ENCODE measurements around the gene CHKB. TPM values are rescaled to one million over a fixed set of nuclear protein-coding genes. Genes with fewer than 3 reads are reported as not detected.
"Not testable (repeated sequence)": the region's sequence is repeated elsewhere in the genome, so short reads cannot be mapped to it uniquely, and the experiment has no call there.

The CHKB gene
- total RNA-seq, 1 donor from 2014 or later = 42.7 TPM

DNA sequence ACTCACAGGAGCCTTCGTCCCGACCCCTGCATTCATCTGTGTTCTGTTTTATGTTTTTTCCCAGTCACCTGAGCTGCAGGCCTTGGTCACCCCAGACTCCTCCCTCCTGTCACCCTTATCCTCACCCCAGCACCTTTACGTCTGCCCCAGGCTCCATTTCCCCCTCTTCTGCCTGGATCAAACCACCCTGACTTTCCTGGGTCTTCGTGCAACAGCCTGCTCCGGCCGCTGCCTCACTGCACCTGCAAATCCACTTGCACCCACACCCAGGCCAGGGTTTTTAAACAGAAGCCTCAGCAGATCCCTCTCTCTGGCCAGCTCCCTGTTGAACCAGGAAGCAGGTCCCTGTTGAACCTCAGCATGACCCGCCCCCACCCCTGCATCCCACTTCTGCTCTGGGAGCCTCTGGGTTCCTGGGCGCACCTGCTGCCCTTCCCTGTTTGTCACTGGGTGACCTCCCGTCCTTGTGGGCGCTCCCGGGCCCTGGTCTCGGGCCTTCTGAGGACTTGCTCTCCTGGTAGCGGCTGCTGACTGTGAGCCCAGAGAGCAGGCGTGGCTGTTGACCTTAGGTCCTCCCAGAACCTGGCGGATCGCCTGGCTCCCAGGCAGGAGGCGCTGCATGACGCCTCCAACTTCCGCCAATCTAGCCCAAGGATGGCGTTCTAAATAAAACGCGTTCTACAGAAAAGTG lies 30.8 kb upstream of the CHKB start:
- intact Hi-C loops (cut with micrococcal nuclease) = no loop called here
- ATAC-seq = peak; percentile 88
- DNase-seq = peak; percentile 79

DNA sequence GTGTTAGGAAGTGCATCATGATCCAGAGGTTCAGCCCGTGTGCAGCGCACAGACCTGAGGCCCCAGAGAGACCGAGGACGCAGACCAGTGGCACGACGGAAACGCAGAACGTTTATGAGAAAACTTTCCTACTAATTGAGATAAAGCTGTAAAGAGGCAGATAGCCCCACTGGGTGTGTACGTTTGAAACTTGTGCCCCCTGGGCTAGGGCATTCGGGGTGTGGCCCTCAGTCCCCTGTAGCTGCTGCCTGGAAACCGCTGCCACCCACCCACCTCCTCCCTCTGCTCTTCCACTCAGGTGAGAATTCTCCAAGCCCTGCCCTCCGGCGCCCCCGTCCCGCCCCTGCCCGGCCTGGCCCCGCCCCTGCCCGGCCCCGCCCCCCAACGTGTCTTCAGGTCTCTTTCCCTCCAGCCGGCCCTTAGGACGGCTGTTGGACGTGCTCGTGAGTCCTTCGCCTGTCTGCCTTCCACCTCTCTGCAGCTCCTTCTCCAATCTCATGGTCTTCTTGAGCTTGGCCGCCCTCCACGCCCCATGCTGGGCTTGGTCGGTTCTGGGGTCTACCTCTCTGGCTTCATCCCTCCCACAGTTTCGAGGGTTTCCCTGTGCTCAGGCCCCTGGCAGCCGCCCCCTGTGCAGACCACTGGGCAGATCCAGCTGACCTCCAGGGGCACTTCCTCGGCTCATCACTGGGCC lies 30.0 kb upstream of the CHKB start:
- ATAC-seq = peak; percentile 15
- intact Hi-C loops (cut with micrococcal nuclease) = no loop called here
- no peak for DNase-seq

DNA sequence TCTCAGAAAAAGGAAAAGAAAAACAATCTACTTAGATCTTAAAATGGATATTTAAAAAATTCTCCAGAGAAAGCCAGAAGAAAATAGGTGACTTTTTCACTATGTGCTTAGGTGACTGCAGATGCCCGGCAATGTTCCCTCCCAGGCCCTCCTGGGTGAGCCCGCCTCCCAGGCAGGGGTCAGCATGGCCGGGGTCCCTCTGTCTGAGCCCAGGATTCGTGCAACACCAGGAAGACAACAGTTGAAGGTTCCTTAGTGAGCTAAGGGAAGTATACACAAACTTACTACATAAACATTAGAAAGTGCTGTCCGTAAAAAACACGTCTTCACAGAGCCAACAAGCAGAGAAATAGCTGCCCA lies 29.5 kb upstream of the CHKB start:
- DNase-seq = no peak
- no peak for ATAC-seq
- intact Hi-C loops (cut with micrococcal nuclease) = no loop called here

DNA sequence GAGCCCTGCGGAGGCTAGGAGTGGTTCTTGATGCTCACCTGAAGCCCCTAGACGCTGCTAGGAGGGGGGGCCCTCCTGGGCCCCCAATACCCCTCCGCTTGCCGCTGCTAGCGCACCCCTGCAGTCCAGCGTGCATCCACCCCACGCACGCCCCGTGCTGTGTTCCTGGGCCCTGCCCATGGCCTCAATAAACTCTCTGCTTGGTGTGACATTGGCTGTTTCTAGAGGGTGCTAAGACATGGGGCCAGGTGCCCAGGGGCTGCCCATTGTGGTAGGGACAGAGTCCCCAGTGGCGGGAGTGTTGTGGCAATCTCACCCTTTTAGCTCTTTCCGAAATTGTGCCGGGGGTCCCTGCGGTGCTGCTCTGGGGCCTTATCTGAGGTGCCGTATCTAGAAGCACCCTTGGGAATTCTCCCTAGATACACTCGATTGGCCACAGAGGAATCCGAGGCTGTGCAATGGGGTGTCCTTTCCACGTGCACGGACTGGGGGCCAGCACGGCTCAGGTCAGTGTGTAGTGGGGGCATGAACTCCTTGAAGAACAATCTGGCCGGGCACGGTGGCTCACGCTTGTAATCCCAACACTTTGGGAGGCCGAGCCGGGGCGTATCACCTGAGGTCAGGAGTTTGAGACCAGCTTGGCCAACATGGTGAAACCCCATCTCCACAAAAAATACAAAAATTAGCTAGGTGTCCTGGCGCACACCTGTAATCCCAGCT lies 28.9 kb upstream of the CHKB start:
- ATAC-seq (no peak), DNase-seq (no peak)
- intact Hi-C loops (cut with micrococcal nuclease) = no loop called here

DNA sequence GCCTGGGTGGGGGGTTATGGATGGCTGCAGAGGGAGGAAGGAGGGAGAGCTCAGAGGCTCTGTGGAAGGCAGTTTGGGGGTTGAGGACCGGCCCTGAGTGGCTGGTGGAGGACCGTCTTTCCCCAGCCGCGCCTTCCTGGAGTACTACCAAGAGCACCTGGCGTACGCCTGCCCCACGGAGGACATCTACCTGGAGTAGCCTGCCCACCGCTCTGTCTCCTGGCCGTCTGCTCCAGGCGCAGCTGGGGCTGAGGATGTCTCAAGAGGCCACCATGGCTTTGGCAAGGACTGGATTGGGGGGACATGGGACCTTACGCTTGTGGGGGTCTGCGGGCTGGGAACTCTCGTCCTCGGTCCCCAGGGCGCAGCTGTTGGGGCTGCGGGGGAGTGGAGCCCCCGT lies 27.9 kb upstream of the CHKB start:
- ATAC-seq (no peak), DNase-seq (no peak)
- intact Hi-C loops (cut with micrococcal nuclease) = no loop called here

DNA sequence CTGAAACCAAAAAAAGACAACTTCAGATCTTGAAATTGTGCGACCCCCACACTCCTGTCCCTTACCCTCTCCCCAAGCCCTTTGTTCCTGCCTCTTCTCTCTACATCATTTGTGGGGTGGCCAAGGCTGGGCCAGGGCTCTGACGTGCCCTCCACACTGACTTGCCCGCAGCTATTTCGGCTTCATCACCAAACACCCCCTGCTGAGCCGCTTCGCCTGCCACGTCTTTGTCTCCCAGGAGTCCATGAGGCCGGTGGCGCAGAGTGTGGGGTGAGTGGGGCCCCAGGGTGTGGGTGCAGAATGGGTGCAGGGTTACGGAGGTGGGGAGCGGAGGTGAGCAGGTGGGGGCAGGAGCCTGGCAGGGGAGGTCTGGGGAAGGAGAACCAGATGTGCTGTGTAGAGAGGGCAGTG lies 27.4 kb upstream of the CHKB start:
- intact Hi-C loops (cut with micrococcal nuclease) = no loop called here

DNA sequence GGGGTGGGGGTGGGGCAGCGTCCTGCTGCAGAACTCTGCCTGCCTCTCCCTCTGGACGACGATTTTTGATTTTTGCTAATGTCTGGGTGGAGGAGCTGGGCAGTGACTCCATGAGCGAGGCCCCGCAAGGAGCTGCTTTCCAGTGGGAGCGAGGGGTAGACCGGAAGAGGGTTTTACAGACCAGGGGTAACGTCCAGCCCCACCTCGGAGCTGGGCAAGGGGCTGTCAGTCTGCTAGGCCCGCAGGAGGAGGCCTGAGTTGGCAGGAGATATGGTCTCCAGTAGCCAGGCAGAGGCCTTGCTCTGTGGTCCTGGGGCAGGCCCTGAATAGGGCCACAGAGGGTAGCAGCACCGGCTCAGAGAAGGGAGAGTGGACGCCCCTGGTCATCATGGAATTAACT lies 26.9 kb upstream of the CHKB start:
- intact Hi-C loops (cut with micrococcal nuclease) = no loop called here
- ATAC-seq (no peak), DNase-seq (no peak)

More for the DNA sequence above, 27.4 kb upstream of the CHKB start:
- ATAC-seq (no peak), DNase-seq (no peak)

DNA sequence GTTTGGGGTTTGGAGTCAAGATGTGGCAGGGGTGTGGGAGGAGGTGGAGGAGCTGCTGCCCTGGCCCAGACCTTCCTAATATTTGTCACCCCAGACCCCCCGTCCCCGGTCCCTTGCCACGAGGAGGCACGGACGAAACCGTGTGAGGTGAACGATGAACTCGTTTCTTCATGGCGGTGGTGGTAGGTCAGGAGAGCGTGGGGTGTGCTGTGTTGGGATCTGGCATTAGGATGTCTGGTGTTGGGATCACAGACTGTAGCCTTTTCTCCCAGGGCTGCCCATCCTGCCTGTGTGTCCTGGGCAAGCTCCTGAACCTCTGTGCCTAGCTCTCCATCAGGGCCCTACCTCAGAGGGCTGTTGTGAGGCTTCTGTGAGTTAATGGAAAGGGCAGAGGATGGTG lies 26.3 kb upstream of the CHKB start:
- ATAC-seq (no peak), DNase-seq (no peak)
- intact Hi-C loops (cut with micrococcal nuclease) = no loop called here

DNA sequence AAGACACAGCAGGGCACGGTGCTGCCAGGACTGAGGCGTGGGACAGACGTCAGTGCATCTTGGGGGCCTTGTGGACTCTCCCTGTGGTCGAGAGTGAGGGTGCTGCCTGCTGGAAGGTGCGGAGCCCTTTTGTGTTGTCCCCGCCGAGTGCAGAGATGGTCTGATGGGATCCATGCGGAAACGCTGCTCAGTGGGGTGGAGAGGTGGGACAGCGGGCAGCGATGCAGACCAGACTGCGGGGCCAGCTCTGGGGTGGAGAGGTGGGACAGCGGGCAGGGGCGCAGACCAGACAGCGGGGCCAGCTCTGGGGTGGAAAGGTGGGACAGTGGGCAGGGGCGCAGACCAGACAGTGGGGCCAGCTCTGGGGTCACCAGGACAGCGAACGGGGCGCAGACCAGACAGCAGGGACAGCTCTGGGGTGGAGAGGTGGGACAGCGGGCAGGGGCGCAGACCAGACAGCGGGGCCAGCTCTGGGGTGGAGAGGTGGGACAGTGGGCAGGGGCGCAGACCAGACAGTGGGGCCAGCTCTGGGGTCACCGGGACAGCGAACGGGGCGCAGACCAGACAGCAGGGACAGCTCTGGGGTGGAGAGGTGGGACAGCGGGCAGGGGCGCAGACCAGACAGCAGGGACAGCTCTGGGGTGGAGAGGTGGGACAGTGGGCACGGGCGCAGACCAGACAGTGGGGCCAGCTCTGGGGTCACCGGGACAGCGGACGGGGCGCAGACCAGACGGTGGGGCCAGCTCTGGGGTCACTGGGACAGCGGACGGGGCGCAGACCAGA lies 25.6 kb upstream of the CHKB start:
- DNase-seq; intact Hi-C loops (cut with micrococcal nuclease); ATAC-seq: not testable (repeated sequence)

DNA sequence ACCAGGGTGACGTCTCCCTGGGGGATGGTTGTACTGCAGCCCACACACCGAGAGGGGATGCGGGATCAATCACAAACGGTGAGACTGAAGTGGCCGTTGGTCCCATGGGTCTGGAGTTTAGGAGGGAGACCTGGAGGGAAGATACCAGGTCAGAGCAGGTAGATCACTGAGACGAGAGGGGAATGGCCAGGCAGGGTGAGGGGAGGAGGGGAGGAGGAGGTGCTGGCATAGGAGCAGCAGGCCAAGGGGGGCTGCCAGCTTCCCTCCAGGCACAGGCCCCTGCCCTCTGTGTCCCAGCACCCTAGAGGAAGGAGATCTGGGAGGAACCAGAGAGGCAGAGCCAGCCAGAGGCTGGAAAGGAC lies 25.0 kb upstream of the CHKB start:
- no peak for ATAC-seq
- intact Hi-C loops (cut with micrococcal nuclease) = no loop called here
- no peak for DNase-seq

DNA sequence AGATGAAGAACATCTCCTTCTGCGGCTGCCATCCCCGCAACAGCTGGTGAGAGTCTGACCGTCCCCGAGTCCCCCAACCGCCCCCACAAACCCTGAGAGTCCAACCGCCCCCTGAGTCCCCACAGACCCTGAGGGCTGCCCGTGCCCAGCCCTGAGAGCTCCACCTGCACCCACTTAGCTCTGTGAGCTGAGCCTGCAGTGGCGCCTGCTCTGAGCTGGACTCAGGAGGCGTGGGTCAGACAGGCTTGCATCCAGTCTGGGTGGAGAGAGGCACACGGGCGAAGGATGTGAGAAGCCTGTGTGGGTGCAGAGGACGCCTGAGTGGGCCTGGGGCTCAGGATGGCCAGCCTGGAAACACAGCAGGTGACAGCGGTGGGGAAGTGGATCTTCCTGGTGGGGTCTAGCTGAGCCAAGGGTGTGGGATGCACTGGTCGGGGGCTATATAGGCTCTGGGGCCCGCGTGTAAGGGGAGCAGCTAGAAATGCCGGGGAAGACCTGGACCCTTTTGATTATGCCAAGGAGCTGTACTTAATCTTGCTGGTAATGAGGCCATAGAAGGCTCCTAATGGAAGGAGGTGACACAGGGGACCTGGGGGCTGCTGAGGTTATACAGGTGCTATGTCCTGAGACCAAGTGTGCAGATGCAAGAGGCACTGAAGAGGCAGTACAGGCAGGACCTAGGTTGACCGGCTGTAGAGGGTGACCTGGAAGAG lies 24.5 kb upstream of the CHKB start:
- ATAC-seq (no peak), DNase-seq (no peak)
- intact Hi-C loops (cut with micrococcal nuclease) = no loop called here

DNA sequence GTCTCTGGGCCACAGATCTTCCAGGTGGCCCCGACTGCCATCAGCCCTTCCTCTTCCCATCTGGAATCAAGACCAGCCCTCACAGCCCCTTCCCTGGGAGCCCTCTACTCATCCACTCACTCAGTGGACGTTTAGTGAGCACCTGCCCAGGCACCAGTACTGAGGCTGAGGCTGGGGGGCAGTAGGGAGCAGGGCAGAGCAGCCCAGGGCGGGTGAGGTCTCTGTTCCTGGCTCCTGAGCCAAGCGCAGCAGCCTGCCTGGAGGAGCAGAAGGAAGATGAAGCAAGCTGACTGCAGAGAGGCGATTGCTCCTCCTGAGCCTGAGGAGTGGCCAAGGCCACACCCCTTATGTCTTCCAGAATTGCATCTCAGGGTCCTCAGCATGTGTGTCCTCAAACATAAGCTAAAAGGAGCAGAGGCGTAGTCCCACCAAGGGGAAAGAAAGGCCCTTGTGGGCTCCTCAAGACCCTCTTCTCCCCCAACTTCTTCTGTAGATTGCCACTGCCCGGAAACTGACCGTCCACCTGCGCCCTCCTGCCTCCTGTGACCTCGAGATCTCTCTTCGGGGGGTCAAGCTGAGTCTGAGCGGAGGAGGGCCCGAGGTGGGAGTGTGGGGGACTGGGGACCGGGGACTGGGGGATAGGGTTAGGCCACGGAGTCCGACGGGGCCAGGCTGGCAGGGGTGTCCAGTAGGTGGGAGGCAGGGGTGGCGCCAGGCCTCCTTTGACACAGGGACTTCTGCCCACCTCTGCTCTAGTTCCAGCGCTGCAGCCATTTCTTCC lies 23.7 kb upstream of the CHKB start:
- ATAC-seq = no peak
- intact Hi-C loops (cut with micrococcal nuclease) = no loop called here
- peak; percentile 11 for DNase-seq

DNA sequence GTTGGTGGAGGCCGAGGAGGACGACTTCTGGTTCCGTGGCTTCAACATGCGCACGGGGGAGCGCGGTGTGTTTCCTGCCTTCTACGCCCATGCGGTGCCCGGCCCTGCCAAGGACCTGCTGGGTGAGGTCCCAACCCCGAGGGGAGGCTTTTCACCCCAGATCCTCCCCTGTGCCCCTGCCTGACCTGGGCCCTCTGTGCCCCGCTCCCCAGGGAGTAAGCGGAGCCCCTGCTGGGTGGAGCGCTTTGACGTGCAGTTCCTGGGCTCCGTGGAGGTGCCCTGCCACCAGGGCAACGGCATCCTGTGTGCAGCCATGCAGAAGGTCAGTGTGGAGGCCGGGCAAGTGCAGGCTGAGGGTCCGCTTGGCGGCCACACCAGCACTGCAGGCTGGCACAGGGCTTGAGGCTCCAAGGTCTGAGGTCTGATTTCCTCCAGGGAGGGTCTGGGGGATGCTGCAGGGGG lies 23.0 kb upstream of the CHKB start:
- intact Hi-C loops (cut with micrococcal nuclease) = no loop called here
- DNase-seq (peak; percentile 22), ATAC-seq (no peak)

DNA sequence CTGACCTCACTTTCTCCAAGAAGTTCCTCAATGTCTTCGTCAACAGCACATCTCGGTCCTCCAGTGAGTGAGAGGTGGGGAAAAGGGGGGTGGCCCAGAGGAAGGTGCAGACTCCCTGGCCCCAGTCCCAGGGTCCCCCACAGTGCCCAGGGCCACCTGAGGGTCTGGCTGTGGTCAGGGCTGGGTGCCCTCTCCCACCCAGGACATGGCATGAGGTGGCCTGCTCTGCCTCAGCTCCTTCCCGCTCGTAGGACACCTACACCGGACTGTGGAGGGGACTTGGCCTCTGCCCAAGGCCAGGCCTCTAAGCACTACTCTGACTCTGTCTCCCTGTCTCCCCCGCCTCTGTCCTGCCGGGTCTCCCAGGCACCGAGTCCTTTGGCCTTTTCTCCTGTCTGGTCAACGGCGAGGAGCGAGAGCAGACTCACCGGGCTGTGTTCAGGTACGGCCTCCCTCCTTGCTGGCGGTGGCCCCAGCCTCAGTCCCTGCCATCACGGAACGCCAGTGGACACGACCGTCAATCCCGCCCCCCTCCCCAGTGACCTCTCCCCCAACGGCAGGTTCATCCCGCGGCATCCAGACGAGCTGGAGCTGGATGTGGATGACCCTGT lies 22.5 kb upstream of the CHKB start:
- intact Hi-C loops (cut with micrococcal nuclease) = no loop called here
- ATAC-seq (no peak), DNase-seq (peak; percentile 18)

DNA sequence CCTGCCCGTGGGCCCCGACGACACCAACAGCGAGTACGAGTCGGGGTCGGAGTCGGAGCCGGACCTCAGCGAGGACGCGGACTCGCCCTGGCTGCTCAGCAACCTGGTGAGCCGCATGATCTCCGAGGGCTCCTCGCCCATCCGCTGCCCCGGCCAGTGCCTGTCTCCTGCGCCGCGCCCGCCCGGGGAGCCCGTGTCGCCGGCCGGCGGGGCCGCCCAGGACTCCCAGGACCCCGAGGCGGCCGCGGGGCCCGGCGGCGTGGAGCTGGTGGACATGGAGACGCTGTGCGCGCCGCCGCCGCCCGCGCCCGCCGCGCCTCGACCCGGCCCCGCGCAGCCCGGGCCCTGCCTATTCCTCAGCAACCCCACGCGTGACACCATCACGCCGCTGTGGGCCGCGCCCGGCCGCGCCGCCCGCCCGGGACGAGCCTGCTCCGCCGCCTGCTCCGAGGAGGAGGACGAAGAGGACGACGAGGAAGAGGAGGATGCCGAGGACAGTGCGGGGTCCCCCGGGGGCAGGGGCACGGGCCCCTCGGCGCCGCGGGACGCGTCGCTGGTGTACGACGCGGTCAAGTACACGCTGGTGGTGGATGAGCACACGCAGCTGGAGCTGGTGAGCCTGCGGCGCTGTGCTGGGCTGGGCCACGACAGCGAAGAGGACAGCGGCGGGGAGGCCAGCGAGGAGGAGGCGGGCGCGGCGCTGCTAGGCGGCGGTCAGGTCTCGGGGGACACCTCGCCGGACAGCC lies 21.8 kb upstream of the CHKB start:
- intact Hi-C loops (cut with micrococcal nuclease) = no loop called here
- DNase-seq (peak; percentile 8), ATAC-seq (no peak)

DNA sequence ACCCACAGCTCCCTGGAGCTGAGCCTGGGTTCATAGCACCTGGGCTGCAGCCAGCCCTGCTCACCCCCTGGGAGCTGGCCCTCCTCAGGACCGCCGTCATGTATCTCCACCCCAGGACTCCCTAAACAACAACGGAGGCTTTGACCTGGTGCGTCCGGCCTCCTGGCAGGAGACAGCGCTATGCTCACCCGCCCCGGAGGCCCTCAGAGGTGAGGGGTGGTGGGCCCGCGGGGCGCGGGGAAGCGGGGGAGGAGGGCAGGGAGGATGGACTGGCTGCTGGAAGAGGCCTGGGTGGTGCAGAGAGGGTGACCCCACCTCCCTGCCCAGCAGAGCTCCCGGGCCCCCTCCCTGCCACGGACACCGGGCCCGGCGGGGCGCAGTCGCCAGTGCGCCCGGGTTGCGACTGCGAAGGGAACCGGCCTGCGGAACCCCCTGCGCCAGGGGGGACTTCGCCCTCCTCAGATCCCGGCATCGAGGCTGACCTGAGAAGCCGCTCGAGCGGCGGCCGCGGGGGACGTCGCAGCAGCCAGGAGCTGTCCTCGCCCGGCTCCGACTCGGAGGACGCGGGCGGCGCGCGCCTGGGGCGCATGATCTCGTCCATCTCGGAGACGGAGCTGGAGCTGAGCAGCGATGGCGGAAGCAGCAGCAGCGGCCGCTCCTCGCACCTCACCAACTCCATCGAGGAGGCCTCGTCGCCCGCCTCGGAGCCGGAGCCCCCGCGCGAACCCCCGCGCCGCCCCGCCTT lies 21.0 kb upstream of the CHKB start:
- peak; percentile 24 for DNase-seq
- intact Hi-C loops (cut with micrococcal nuclease) = no loop called here
- ATAC-seq = no peak

DNA sequence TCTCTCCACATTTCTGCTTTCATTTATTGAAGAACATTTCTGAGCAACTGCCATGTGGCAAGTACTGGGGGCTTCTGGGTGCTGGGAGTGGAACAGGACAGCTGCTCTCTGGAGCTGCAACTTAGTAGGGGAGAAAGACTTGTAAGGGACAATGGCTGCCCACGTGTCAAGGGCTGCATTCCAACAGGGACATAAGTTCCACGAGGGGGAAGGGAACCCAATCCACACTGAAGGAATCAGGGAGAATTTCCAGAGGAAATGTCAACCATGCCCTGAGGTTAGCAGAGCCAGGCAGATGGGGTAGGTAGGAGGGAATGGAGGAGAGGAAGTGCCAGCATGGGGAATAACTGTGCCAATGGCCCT lies 19.7 kb upstream of the CHKB start:
- intact Hi-C loops (cut with micrococcal nuclease) = no loop called here
- DNase-seq (no peak), ATAC-seq (no peak)

Measured in left ventricle myocardium superior (tissue), 1 donor.